ENCODE data around the gene GJE1. TPM values are rescaled to one million over a fixed set of nuclear protein-coding genes. Genes with fewer than 3 reads are reported as not detected.
"Not testable (repeated sequence)": the region's sequence is repeated elsewhere in the genome, so short reads cannot be mapped to it uniquely, and the experiment has no call there.

Gene GJE1
- total and polyA plus RNA-seq, 4 donors, result not detected

DNA sequence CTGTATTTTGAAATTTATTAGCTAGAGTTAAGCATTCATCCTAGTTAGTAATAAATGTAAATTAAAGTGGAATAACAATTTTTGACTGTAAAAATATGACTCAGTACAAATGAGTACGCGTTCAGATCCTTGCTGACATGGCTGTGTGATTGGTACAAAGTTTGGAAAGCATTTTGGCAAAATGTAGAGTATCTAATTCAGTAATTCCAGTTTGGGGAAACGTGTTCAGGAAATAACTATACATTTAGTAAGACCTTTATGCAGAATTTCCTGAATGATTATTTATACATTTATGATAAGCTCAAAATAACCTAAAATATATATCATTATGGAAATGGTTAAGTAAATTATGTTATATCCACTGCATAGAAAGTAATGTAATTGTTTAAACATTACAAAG, 22.4 kb downstream of the GJE1 start:
- H3K27ac ChIP-seq (ENCODE audit: low read depth in 1 of 2, low read length in 2 of 2), result no peak overlapping the region
- no peaks in the 10 kb centered on the region for H3K27me3 ChIP-seq (ENCODE audit: control insufficient read depth in 1 of 2, insufficient read depth in 2 of 2, low read length in 1 of 2)
- ATAC-seq (ENCODE audit: low FRiP score), result no peak
- H3K36me3 ChIP-seq (ENCODE audit: control insufficient read depth in 1 of 2, insufficient read depth in 2 of 2, low read length in 1 of 2), result peaks cover 0 to 2% of the 10 kb centered on the region in 2 donors
- intact Hi-C loops (cut with DNase I), result no loop called here
- WGBS, 2 donors, result 54 to 55% methylated on average over 3 of the region's 3 CpGs
- no peak overlapping the region for H3K4me3 ChIP-seq (ENCODE audit: low read length in 2 of 2)
- no peaks in the 10 kb centered on the region for H3K9me3 ChIP-seq (ENCODE audit: control insufficient read depth, low read length)
- DNase-seq, result no peak
- no peaks in the 10 kb centered on the region for H3K4me1 ChIP-seq (ENCODE audit: control insufficient read depth in 1 of 2, insufficient read depth in 2 of 2, low read length in 2 of 2)

GRCh38 chr6:142155895-142156757, 23.4 kb downstream of the GJE1 start:
- Histone ChIP-seq H3K27me3 (ENCODE audit: control insufficient read depth in 1 of 2, insufficient read depth in 2 of 2, low read length in 1 of 2) (no peaks in the 10 kb centered on the region), H3K9me3 (ENCODE audit: control insufficient read depth, low read length) (no peaks in the 10 kb centered on the region), H3K4me3 (ENCODE audit: low read length in 2 of 2) (no peak overlapping the region), H3K27ac (ENCODE audit: low read depth in 1 of 2, low read length in 2 of 2) (no peak overlapping the region), H3K4me1 (ENCODE audit: control insufficient read depth in 1 of 2, insufficient read depth in 2 of 2, low read length in 2 of 2) (no peaks in the 10 kb centered on the region), H3K36me3 (ENCODE audit: control insufficient read depth in 1 of 2, insufficient read depth in 2 of 2, low read length in 1 of 2) (no peaks in the 10 kb centered on the region)
- 29 to 35% methylated on average over 5 of the region's 5 CpGs for WGBS, 2 donors
- no peak for DNase-seq
- ATAC-seq (ENCODE audit: low FRiP score), result peak; percentile 66
- intact Hi-C loops (cut with DNase I), result no loop called here

GRCh38 chr6:142156758-142157068, 24.0 kb downstream of the GJE1 start:
- H3K9me3 ChIP-seq (ENCODE audit: control insufficient read depth, low read length); H3K27ac ChIP-seq (ENCODE audit: low read depth in 1 of 2, low read length in 2 of 2); intact Hi-C loops (cut with DNase I); H3K4me1 ChIP-seq (ENCODE audit: control insufficient read depth in 1 of 2, insufficient read depth in 2 of 2, low read length in 2 of 2); H3K27me3 ChIP-seq (ENCODE audit: control insufficient read depth in 1 of 2, insufficient read depth in 2 of 2, low read length in 1 of 2); DNase-seq; ATAC-seq (ENCODE audit: low FRiP score); H3K36me3 ChIP-seq (ENCODE audit: control insufficient read depth in 1 of 2, insufficient read depth in 2 of 2, low read length in 1 of 2); H3K4me3 ChIP-seq (ENCODE audit: low read length in 2 of 2): not testable (repeated sequence)
- 86 to 87% methylated on average over 4 of the region's 4 CpGs for WGBS, 2 donors

DNA sequence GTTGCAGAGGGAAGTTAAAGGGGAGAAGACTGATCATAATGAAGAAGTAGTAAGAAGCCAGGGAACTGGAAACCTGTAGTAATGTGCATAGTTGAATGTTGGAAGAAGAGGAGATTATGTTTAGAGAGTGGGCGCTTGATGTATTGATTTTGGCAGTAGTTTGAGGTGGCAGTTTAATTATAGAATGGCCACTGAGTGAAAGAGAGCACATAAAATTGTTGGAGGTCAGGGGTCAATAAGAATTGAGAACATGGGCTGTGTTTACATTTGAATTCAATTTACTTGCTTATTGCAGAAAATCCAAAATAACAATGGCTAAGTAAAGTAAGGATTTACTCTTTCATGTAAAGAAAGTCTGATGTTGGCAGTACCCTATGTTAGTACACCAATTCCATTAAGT, 30.1 kb downstream of the GJE1 start:
- no peaks in the 10 kb centered on the region for H3K9me3 ChIP-seq (ENCODE audit: control insufficient read depth, low read length)
- no peak for DNase-seq
- H3K27ac ChIP-seq (ENCODE audit: low read depth in 1 of 2, low read length in 2 of 2), result no peak overlapping the region
- H3K27me3 ChIP-seq (ENCODE audit: control insufficient read depth in 1 of 2, insufficient read depth in 2 of 2, low read length in 1 of 2), result no peaks in the 10 kb centered on the region
- peaks cover 2 to 6% of the 10 kb centered on the region in 2 donors for H3K4me1 ChIP-seq (ENCODE audit: control insufficient read depth in 1 of 2, insufficient read depth in 2 of 2, low read length in 2 of 2)
- ATAC-seq (ENCODE audit: low FRiP score), result no peak
- 6 to 8% methylated on average over 1 of the region's 1 CpG for WGBS, 2 donors
- no peak overlapping the region for H3K4me3 ChIP-seq (ENCODE audit: low read length in 2 of 2)
- peaks cover 0 to 4% of the 10 kb centered on the region in 2 donors for H3K36me3 ChIP-seq (ENCODE audit: control insufficient read depth in 1 of 2, insufficient read depth in 2 of 2, low read length in 1 of 2)
- intact Hi-C loops (cut with DNase I), result no loop called here

GRCh38 chr6:142165227-142165626, 32.5 kb downstream of the GJE1 start:
- H3K36me3 ChIP-seq (ENCODE audit: control insufficient read depth in 1 of 2, insufficient read depth in 2 of 2, low read length in 1 of 2), result peaks cover 0 to 4% of the 10 kb centered on the region in 2 donors
- peaks cover 2 to 6% of the 10 kb centered on the region in 2 donors for H3K4me1 ChIP-seq (ENCODE audit: control insufficient read depth in 1 of 2, insufficient read depth in 2 of 2, low read length in 2 of 2)

DNA sequence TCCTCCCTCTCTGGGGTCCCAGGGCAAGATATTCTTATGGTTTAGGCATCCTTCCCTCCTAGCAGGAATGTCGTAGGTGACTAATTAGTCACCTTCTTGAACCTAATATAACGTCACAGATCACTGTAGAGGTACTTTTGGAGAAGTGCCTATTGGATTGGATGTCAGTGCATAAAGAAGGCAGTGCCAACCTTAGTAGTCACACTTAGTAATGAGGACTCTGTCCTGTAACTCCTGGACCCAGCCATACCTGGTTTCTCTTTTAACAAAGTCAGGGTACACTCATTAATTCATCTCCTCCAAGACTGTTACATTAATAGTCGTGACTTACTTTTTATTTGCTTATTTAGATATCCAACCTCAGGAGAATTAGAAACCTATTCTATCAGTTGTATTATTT, 34.3 kb downstream of the GJE1 start:
- no peak for ATAC-seq (ENCODE audit: low FRiP score)
- intact Hi-C loops (cut with DNase I), result no loop called here
- WGBS, 2 donors, result 68 to 86% methylated on average over 3 of the region's 3 CpGs
- Histone ChIP-seq H3K36me3 (ENCODE audit: control insufficient read depth in 1 of 2, insufficient read depth in 2 of 2, low read length in 1 of 2) (peaks cover 0 to 4% of the 10 kb centered on the region in 2 donors), H3K4me3 (ENCODE audit: low read length in 2 of 2) (no peak overlapping the region), H3K9me3 (ENCODE audit: control insufficient read depth, low read length) (no peaks in the 10 kb centered on the region), H3K27ac (ENCODE audit: low read depth in 1 of 2, low read length in 2 of 2) (no peak overlapping the region), H3K4me1 (ENCODE audit: control insufficient read depth in 1 of 2, insufficient read depth in 2 of 2, low read length in 2 of 2) (peaks cover 1 to 6% of the 10 kb centered on the region in 2 donors), H3K27me3 (ENCODE audit: control insufficient read depth in 1 of 2, insufficient read depth in 2 of 2, low read length in 1 of 2) (no peaks in the 10 kb centered on the region)
- no peak for DNase-seq

More at GRCh38 chr6:142165227-142165626, 32.5 kb downstream of the GJE1 start:
- intact Hi-C loops (cut with DNase I), result no loop called here
- DNase-seq, result no peak
- Histone ChIP-seq H3K9me3 (ENCODE audit: control insufficient read depth, low read length) (no peaks in the 10 kb centered on the region), H3K27ac (ENCODE audit: low read depth in 1 of 2, low read length in 2 of 2) (no peak overlapping the region), H3K27me3 (ENCODE audit: control insufficient read depth in 1 of 2, insufficient read depth in 2 of 2, low read length in 1 of 2) (no peaks in the 10 kb centered on the region), H3K4me3 (ENCODE audit: low read length in 2 of 2) (no peak overlapping the region)
- ATAC-seq (ENCODE audit: low FRiP score), result no peak
- WGBS, 2 donors, result 89 to 92% methylated on average over 4 of the region's 4 CpGs

- Histone ChIP-seq H3K4me1 (ENCODE audit: control insufficient read depth in 1 of 2, insufficient read depth in 2 of 2, low read length in 2 of 2) (peaks cover 0 to 6% of the 10 kb centered on the region in 2 donors), H3K4me3 (ENCODE audit: low read length in 2 of 2) (no peak overlapping the region), H3K27me3 (ENCODE audit: control insufficient read depth in 1 of 2, insufficient read depth in 2 of 2, low read length in 1 of 2) (no peaks in the 10 kb centered on the region), H3K9me3 (ENCODE audit: control insufficient read depth, low read length) (no peaks in the 10 kb centered on the region), H3K27ac (ENCODE audit: low read depth in 1 of 2, low read length in 2 of 2) (no peak overlapping the region), H3K36me3 (ENCODE audit: control insufficient read depth in 1 of 2, insufficient read depth in 2 of 2, low read length in 1 of 2) (peaks cover 0 to 4% of the 10 kb centered on the region in 2 donors)
- DNase-seq (no peak), ATAC-seq (ENCODE audit: low FRiP score) (no peak)
- 74 to 80% methylated on average over 2 of the region's 2 CpGs for WGBS, 2 donors
- intact Hi-C loops (cut with DNase I), result no loop called here
Observed at GRCh38 chr6:142167486-142167885, 34.8 kb downstream of the GJE1 start.

DNA sequence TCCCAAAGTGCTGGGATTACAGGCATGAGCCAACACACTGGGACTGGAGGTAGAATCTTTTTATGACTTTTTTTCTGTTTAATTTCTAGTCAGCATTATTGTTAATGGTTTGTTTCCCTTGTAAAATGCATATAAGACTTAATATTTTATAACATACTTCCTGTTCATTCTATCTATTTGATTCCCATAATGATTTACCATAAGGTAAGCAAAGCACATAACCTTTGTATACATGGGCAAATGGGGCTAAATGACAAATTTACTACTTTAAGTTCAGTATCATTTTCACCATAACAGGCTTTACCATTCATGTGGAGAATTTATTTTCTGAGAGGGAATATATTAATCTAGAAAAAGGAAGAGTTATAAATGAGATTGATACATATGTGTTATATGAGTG, 38.6 kb downstream of the GJE1 start:
- Histone ChIP-seq H3K27me3 (ENCODE audit: control insufficient read depth in 1 of 2, insufficient read depth in 2 of 2, low read length in 1 of 2) (no peaks in the 10 kb centered on the region), H3K9me3 (ENCODE audit: control insufficient read depth, low read length) (no peaks in the 10 kb centered on the region), H3K36me3 (ENCODE audit: control insufficient read depth in 1 of 2, insufficient read depth in 2 of 2, low read length in 1 of 2) (peaks cover 2 to 4% of the 10 kb centered on the region in 2 donors), H3K27ac (ENCODE audit: low read depth in 1 of 2, low read length in 2 of 2) (no peak overlapping the region), H3K4me1 (ENCODE audit: control insufficient read depth in 1 of 2, insufficient read depth in 2 of 2, low read length in 2 of 2) (no peaks in the 10 kb centered on the region), H3K4me3 (ENCODE audit: low read length in 2 of 2) (no peak overlapping the region)
- intact Hi-C loops (cut with DNase I), result no loop called here
- ATAC-seq (ENCODE audit: low FRiP score) (no peak), DNase-seq (no peak)

DNA sequence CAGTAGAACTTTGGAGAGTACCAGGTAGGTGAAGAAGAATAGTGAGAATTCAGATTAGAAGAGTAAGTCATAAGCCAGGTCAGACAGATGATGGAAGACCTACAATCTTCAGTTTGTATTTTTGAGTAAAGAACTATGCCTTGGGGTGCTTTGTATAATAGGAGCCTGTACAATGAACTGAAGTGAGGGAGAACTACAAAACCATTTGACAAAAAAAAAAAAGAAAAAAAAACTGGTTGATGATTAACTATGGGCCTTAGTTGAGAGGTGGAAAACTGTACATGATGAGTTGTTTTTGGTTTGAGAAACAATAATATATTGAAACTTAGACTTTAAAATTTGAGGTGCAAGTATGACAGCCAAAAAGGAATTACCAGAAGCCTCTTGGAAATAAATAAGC, 40.0 kb downstream of the GJE1 start:
- peaks cover 0 to 2% of the 10 kb centered on the region in 2 donors for H3K36me3 ChIP-seq (ENCODE audit: control insufficient read depth in 1 of 2, insufficient read depth in 2 of 2, low read length in 1 of 2)
- no peak for DNase-seq
- no peak overlapping the region for H3K27ac ChIP-seq (ENCODE audit: low read depth in 1 of 2, low read length in 2 of 2)
- no peak for ATAC-seq (ENCODE audit: low FRiP score)
- no peaks in the 10 kb centered on the region for H3K4me1 ChIP-seq (ENCODE audit: control insufficient read depth in 1 of 2, insufficient read depth in 2 of 2, low read length in 2 of 2)
- intact Hi-C loops (cut with DNase I), result no loop called here
- no peak overlapping the region for H3K4me3 ChIP-seq (ENCODE audit: low read length in 2 of 2)
- no peaks in the 10 kb centered on the region for H3K9me3 ChIP-seq (ENCODE audit: control insufficient read depth, low read length)
- H3K27me3 ChIP-seq (ENCODE audit: control insufficient read depth in 1 of 2, insufficient read depth in 2 of 2, low read length in 1 of 2), result no peaks in the 10 kb centered on the region
